Measurements from ENCODE around the gene CYP4F22. TPM values are rescaled to one million over a fixed set of nuclear protein-coding genes. Genes with fewer than 3 reads are reported as not detected.

CYP4F22 gene
- total RNA-seq, 1 experiment from 2014 or later, result not detected

DNA sequence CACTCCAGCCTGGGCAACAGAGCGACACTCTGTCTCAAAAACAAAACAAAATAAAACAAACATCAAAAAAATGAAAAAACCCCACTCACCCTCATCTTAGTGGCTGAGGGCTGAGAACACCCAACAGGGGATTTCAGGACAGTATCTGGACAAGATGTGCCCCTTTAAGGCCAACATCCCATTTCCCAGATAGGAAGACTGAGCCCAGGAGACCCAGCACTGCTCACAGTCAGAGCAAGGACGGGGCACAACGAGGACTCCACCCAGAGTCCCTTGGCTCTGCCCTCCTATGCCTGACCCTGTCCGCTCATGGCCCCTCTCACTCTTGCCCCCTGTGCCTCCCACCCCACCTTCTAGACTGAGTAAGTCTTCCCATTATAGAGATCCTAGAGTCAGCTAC, 53.8 kb downstream of the CYP4F22 start:
- H3K9me3 ChIP-seq (ENCODE audit: control insufficient read depth, low read depth, low read length), result peaks cover 36% of the 10 kb centered on the region
- H3K27ac Mint-ChIP-seq, result no peak overlapping the region
- no peak overlapping the region for H2BK5ac ChIP-seq (ENCODE audit: insufficient read length, low read length)
- TF ChIP-seq CTCF (conservative IDR thresholded peaks at IDR 0.05), result no peak
- no peaks in the 10 kb centered on the region for H3K23me2 ChIP-seq (ENCODE audit: insufficient read length, low read depth, low read length, poor library complexity, severe bottlenecking)
- H3K27ac ChIP-seq (ENCODE audit: insufficient read length, low read depth, low read length), result no peak overlapping the region
- H4K20me1 ChIP-seq (ENCODE audit: control insufficient read depth, insufficient read depth, insufficient read length), result no peaks in the 10 kb centered on the region
- no peak overlapping the region for H3K9ac ChIP-seq (ENCODE audit: extremely low read depth, insufficient read length, low read length)
- no peaks in the 10 kb centered on the region for H3K27me3 ChIP-seq (ENCODE audit: insufficient read depth, low read length)
- H3K4me2 ChIP-seq (ENCODE audit: insufficient read depth, insufficient read length, low read length), result no peak overlapping the region
- H3K4ac ChIP-seq (ENCODE audit: low read depth, low read length), result no peak overlapping the region
- no peak overlapping the region for H4K91ac ChIP-seq (ENCODE audit: insufficient read length, low read depth, low read length)
- WGBS (ENCODE audit: extremely low coverage, insufficient read length, low lambda C conversion rate), result no CpG with 5 or more reads among the region's 4 CpGs
- no peak overlapping the region for H3K4me3 Mint-ChIP-seq
- no peak overlapping the region for H4K8ac ChIP-seq (replicated peaks; ENCODE audit: insufficient read length, low read depth, low read length)
- H3K23ac ChIP-seq (ENCODE audit: insufficient read length, low read depth, low read length), result no peak overlapping the region
- H3K4me1 Mint-ChIP-seq, result no peaks in the 10 kb centered on the region
- H2BK20ac ChIP-seq (ENCODE audit: low read depth, low read length, poor library complexity, severe bottlenecking), result no peak overlapping the region
- no peaks in the 10 kb centered on the region for H3K4me1 ChIP-seq (ENCODE audit: insufficient read depth, low read length)
- H2BK15ac ChIP-seq (ENCODE audit: low read depth, low read length), result no peak overlapping the region
- H3K18ac ChIP-seq (ENCODE audit: insufficient read length, low read depth, low read length), result no peak overlapping the region
- peaks cover 3% of the 10 kb centered on the region for H3K27me3 Mint-ChIP-seq (ENCODE audit: low read depth)
- H3T11ph ChIP-seq (ENCODE audit: low read length), result no peak overlapping the region
- H3K14ac ChIP-seq (ENCODE audit: insufficient read depth, low read length), result no peak overlapping the region
- no peak for DNase-seq
- H3K56ac ChIP-seq (ENCODE audit: insufficient read length, low read depth, low read length), result no peak overlapping the region
- H2AFZ ChIP-seq (ENCODE audit: low read length), result no peak overlapping the region
- no peak overlapping the region for H4K5ac ChIP-seq (ENCODE audit: insufficient read length, low read depth, low read length)
- H3K36me3 Mint-ChIP-seq (ENCODE audit: insufficient read depth in 1 of 3, low read depth in 3 of 3), result peaks cover 2 to 15% (median 10%) of the 10 kb centered on the region in 3 experiments; a peak in 5 of 7 replicates
- H3K79me1 ChIP-seq (ENCODE audit: insufficient read depth, low read depth, low read length, poor library complexity, severe bottlenecking), result no peaks in the 10 kb centered on the region
- H3K79me2 ChIP-seq (ENCODE audit: insufficient read depth, low read length), result no peaks in the 10 kb centered on the region
- no peak overlapping the region for H2AK5ac ChIP-seq (ENCODE audit: insufficient read length, low read length)
- no peak overlapping the region for H2BK12ac ChIP-seq (ENCODE audit: insufficient read length, low read depth, low read length)
- H2BK120ac ChIP-seq (ENCODE audit: low read depth, low read length, poor library complexity, severe bottlenecking), result no peak overlapping the region
- peaks cover 51 to 83% of the 10 kb centered on the region in 2 experiments for H3K9me3 Mint-ChIP-seq
